ENCODE results near the gene GUCD1.

DNA sequence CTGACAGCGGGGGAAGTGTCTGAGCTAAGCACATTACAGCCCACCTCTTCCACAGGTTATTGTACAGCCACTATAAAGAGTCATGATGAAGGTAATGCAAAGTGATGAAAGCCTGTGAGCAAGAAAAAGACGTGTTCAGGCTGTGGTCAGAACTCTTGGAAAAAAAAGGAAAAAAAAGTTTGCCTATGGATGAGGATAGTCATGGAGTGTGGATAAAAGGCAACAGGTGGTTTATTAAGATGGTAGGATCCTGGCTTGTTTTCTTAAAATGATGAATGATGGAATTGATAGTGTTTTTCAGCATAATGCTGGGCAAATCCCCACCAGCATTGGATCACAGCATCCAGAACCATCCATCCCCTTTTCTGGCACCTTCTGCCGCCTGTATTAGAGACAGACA lies 36.7 kb downstream of the GUCD1 start:
- TF ChIP-seq, protein P1, sequence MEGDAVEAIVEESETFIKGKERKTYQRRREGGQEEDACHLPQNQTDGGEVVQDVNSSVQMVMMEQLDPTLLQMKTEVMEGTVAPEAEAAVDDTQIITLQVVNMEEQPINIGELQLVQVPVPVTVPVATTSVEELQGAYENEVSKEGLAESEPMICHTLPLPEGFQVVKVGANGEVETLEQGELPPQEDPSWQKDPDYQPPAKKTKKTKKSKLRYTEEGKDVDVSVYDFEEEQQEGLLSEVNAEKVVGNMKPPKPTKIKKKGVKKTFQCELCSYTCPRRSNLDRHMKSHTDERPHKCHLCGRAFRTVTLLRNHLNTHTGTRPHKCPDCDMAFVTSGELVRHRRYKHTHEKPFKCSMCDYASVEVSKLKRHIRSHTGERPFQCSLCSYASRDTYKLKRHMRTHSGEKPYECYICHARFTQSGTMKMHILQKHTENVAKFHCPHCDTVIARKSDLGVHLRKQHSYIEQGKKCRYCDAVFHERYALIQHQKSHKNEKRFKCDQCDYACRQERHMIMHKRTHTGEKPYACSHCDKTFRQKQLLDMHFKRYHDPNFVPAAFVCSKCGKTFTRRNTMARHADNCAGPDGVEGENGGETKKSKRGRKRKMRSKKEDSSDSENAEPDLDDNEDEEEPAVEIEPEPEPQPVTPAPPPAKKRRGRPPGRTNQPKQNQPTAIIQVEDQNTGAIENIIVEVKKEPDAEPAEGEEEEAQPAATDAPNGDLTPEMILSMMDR (IDR thresholded peaks at IDR 0.05; ENCODE audit: low read length), result no peak
- TF ChIP-seq EZH2 (IDR thresholded peaks at IDR 0.05; ENCODE audit: borderline replicate concordance, low read length), result no peak

Data from OCI-LY1 (cell line).